ENCODE results near the gene STXBP5L.
A peak's percentile ranks its signal among the peaks of the same experiment; 100 is the strongest.
"Not testable (repeated sequence)": the region's sequence is repeated elsewhere in the genome, so short reads cannot be mapped to it uniquely, and the experiment has no call there.

STXBP5L gene

GRCh38 chr3:121232309-121233225 is 324.6 kb downstream of the STXBP5L start:
- DNase-seq = no peak

- DNase-seq = no peak
Measured at GRCh38 chr3:121243208-121243607, 335.2 kb downstream of the STXBP5L start.

GRCh38 chr3:121252676-121253075 is 344.7 kb downstream of the STXBP5L start:
- DNase-seq = no peak

GRCh38 chr3:121269389-121269788 is 361.4 kb downstream of the STXBP5L start:
- no peak for DNase-seq

GRCh38 chr3:121274411-121274810 is 366.4 kb downstream of the STXBP5L start:
- no peak for DNase-seq

- no peak for DNase-seq
Measured at GRCh38 chr3:121295452-121295851, 387.4 kb downstream of the STXBP5L start.

GRCh38 chr3:121295979-121296378 is 388.0 kb downstream of the STXBP5L start:
- DNase-seq = no peak

GRCh38 chr3:121324320-121324719 is 416.3 kb downstream of the STXBP5L start:
- DNase-seq = no peak

- DNase-seq = no peak
Measured at GRCh38 chr3:121330118-121330517, 422.1 kb downstream of the STXBP5L start.

- no peak for DNase-seq
Measured at GRCh38 chr3:121330634-121331033, 422.6 kb downstream of the STXBP5L start.

GRCh38 chr3:121355960-121356359 is 448.0 kb downstream of the STXBP5L start:
- not testable (repeated sequence) for DNase-seq

GRCh38 chr3:121362035-121362734 is 454.2 kb downstream of the STXBP5L start:
- no peak for DNase-seq

GRCh38 chr3:121388308-121388707 is 480.3 kb downstream of the STXBP5L start:
- not testable (repeated sequence) for DNase-seq

GRCh38 chr3:121395967-121396366 is 488.0 kb downstream of the STXBP5L start:
- DNase-seq = not testable (repeated sequence)

GRCh38 chr3:121398051-121398450 is 490.0 kb downstream of the STXBP5L start:
- DNase-seq = not testable (repeated sequence)

- DNase-seq = no peak
Measured at GRCh38 chr3:121399820-121400219, 491.8 kb downstream of the STXBP5L start.

- DNase-seq = no peak
Measured at GRCh38 chr3:121405631-121406030, 497.6 kb downstream of the STXBP5L start.

- no peak for DNase-seq
Measured at GRCh38 chr3:121411523-121411922, 503.5 kb downstream of the STXBP5L start.

GRCh38 chr3:121414924-121415323 is 506.9 kb downstream of the STXBP5L start:
- DNase-seq = no peak

- no peak for DNase-seq
Measured at GRCh38 chr3:121418182-121418581, 510.2 kb downstream of the STXBP5L start.

- DNase-seq = no peak
Measured at GRCh38 chr3:121424549-121424948, 516.5 kb downstream of the STXBP5L start.

- DNase-seq = no peak
Measured at GRCh38 chr3:121430664-121431215, 522.7 kb downstream of the STXBP5L start.

- peak; percentile 11 to 57 for DNase-seq
Measured at GRCh38 chr3:121431726-121432517, 523.9 kb downstream of the STXBP5L start.

All from stimulated activated CD4-positive, alpha-beta T cell treated with anti-CD3 and anti-CD28 coated beads, Interleukin-4, amount 100 ng/mL, for 4 hours (primary cell).